Activated naive CD8-positive, alpha-beta T cell treated with anti-CD3 and anti-CD28 coated beads, Interleukin-2, amount 10 ng/mL, durations not matched to agents 7 days and 5 days (primary cell): ENCODE measurements around the gene GOT1. TPM values are rescaled to one million over a fixed set of nuclear protein-coding genes. Genes with fewer than 3 reads are reported as not detected.
A peak's percentile ranks its signal among the peaks of the same experiment; 100 is the strongest.

Source experiments
- ATAC-seq: fragments of 150-1000 bp; cut with Tn5 transposase; one replicate; pipeline ENCODE4 v1.10.0; 2021; ENCODE audit warnings: low read depth, moderate library complexity
- POLR2A ChIA-PET: fragments of 350-600 bp; sonication (Branson Sonifier 250); formaldehyde crosslinking; loops from one replicate; lab custom pipeline; 2021; ENCODE audit warnings: antibody characterized with exemption; lab: Charles Lee
- DNase-seq: peaks from one replicate; pipeline ENCODE4 v3.0.0; 2021
- H3K27ac Mint-ChIP-seq: one replicate; pipeline ENCODE4 v1.8.0; 2022; ENCODE audit warnings: mild to moderate bottlenecking, mixed read lengths
- H3K27me3 Mint-ChIP-seq: one replicate; pipeline ENCODE4 v1.8.0; 2022; ENCODE audit warnings: mild to moderate bottlenecking, moderate library complexity, mixed read lengths
- H3K36me3 Mint-ChIP-seq: one replicate; pipeline ENCODE4 v1.8.0; 2021; ENCODE audit warnings: mild to moderate bottlenecking, mixed read lengths
- H3K4me1 Mint-ChIP-seq: one replicate; pipeline ENCODE4 v1.8.0; 2021; ENCODE audit warnings: mixed read lengths
- H3K4me3 Mint-ChIP-seq: one replicate; pipeline ENCODE4 v1.8.0; 2022; ENCODE audit warnings: mild to moderate bottlenecking, moderate library complexity, mixed read lengths
- H3K9me3 Mint-ChIP-seq: one replicate; pipeline ENCODE4 v1.8.0; 2021; ENCODE audit warnings: mixed read lengths
- total RNA-seq, 2 experiments: library from RNA; stranded (reverse); gene quantifications; one replicate each; pipeline ENCODE4 v1.2.3, GENCODE V29; 2021

GOT1 gene
- total RNA-seq, 2 experiments from 2014 or later: 22.6 to 24.0 TPM

DNA sequence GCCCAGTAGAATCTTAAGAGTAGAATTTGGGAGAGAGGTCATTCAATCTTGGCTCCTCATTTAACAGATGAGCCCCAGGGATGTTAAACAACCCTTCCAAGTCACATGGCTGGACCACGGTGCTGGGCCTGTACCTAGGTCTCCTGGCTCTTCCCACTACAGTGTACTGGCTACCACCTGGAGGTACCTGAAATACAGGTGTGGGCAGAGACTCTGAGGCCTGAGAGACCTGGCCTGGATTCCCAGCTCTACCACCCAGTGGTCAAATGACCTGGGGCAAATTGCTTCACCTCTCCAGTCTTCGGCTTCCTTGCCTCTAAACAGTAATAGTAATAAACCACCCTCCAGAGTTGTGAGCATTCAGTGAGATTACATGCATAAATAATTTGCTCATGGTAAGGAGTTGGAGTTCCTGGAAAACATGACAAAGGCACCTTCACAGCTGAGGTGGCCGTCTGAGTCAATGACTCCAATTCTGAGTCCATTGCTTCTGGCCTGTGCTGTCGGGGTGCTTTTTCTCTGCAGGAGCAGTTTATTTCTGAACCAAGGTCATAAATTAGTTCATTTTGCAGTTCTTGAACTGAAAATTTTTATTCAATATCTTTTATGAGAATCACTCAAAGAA, 2.7 kb downstream of the GOT1 start:
- no peak overlapping the region for H3K27ac Mint-ChIP-seq
- H3K4me3 Mint-ChIP-seq: no peak overlapping the region
- DNase-seq (no peak), ATAC-seq (no peak)
- H3K36me3 Mint-ChIP-seq: peaks cover 6% of the 10 kb centered on the region
- H3K9me3 Mint-ChIP-seq: no peaks in the 10 kb centered on the region
- H3K4me1 Mint-ChIP-seq: peaks cover 24% of the 10 kb centered on the region
- H3K27me3 Mint-ChIP-seq: no peaks in the 10 kb centered on the region
- POLR2A ChIA-PET: no interaction called here

DNA sequence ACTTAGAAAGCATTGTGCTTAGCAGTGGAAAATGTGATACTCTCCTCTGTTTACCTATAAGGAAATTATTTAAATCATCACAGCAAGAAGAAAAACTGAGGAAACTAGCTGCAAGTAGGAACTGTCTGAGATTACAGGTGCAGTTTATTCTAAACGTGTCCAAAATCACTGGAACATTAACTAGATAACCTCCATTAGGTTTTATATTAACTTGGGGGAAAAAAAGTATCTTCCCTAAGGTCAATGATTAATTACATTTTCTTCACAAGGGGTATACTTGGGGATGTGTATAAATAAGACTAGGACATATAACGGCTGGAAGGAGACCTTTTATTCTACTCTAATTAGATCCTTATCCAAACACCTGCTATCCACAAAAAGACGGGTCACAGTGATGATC, 3.7 kb downstream of the GOT1 start:
- ATAC-seq: no peak
- no peaks in the 10 kb centered on the region for H3K27me3 Mint-ChIP-seq
- H3K9me3 Mint-ChIP-seq: no peaks in the 10 kb centered on the region
- H3K27ac Mint-ChIP-seq: no peak overlapping the region
- no peak for DNase-seq
- H3K36me3 Mint-ChIP-seq: peaks cover 6% of the 10 kb centered on the region
- H3K4me1 Mint-ChIP-seq: peaks cover 18% of the 10 kb centered on the region
- POLR2A ChIA-PET: no interaction called here
- H3K4me3 Mint-ChIP-seq: no peak overlapping the region

DNA sequence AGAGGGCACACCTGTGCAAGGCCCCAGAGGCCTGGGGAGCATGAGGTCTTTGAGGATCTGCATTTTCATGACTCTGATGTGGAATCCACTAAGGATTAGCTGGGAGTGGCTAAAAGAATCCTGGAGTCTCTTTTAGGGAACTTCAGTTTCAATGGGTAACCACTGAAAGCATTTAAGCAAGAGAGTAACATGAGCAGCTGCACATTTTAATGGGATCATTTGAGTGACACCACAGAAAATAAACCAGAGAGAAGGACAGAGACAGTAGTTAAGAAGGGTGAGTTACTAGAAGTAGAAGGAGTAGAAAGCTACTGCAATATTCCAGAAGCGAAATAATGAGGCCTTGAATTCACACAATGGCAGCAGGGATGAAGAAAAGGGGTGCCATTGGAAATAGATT, 5.2 kb downstream of the GOT1 start:
- Mint-ChIP-seq H3K9me3 (no peaks in the 10 kb centered on the region), H3K4me1 (peaks cover 15% of the 10 kb centered on the region), H3K36me3 (peaks cover 9% of the 10 kb centered on the region), H3K27me3 (no peaks in the 10 kb centered on the region), H3K27ac (peak overlapping the region; percentile 4), H3K4me3 (no peak overlapping the region)
- no peak for ATAC-seq
- POLR2A ChIA-PET: no interaction called here
- DNase-seq: no peak

DNA sequence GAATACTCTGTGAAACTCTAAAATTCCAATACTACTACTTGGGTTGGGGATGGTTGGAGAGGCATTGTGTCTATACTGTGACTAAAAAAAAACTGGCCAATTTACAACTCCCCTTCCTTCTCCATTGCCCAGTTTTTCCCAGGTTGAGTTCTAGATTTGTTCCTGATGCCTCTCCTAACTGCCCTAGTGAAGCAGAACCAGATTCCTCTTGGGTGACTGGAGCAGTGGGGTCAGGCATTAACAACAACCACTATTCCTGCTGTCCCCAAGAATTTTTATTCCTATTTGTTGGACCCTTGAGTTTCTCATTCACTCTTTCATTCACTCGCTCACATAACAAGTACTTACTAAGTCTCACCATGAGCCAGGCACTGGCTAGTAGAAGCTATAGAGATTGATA, 5.8 kb downstream of the GOT1 start:
- peaks cover 12% of the 10 kb centered on the region for H3K4me1 Mint-ChIP-seq
- no peak overlapping the region for H3K4me3 Mint-ChIP-seq
- POLR2A ChIA-PET: no interaction called here
- no peaks in the 10 kb centered on the region for H3K9me3 Mint-ChIP-seq
- DNase-seq (no peak), ATAC-seq (no peak)
- H3K36me3 Mint-ChIP-seq: peaks cover 11% of the 10 kb centered on the region
- no peak overlapping the region for H3K27ac Mint-ChIP-seq
- no peaks in the 10 kb centered on the region for H3K27me3 Mint-ChIP-seq

DNA sequence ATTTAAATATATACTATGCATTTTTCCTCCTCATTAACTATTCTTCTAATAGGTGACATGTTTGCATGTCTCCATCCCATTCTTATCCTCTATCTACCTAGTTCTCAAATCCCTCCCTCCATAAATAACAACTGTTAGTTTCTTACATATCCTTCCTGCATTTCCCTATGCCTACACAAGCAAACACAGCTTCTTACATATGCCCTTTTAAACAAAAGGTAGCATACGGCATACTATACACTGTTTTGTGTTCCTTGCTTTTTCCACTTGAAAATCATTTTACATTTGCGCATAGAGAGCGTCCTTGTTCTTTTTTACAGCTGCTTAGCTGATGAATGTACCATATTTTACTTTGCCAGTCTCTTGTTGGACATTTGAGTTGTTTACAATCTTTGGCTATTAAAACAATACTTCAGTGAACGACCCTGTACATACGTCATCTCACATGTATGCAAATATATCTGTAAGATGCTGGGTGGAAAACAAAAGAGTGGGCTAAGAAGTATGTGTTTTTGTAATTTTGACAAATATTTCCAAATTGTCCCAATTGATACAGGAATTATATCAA, 7.8 kb downstream of the GOT1 start:
- peaks cover 18% of the 10 kb centered on the region for H3K36me3 Mint-ChIP-seq
- ATAC-seq: no peak

DNA sequence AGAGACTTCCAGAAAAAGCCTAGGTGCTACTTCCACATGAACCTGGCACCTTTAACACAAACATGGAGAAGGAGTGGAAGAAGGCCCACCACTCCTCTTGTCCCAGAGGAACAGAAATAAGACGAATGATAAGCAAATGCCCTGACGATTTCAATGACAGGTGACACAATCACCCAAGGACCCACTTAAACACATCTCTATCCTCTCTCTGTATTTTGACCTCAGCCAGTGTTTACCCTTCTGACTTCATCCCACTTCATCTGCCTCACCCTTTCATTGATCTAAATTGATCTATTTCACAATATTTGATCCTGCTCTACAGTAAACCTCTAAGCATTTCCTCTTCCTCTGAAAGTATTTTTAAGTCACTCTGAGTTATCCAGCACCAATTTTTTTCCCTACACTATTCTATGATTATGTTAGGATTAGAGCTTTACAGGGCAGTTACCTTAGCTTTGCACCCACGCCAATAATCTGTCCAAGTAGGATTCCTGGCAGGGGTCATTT, 9.1 kb downstream of the GOT1 start:
- Mint-ChIP-seq H3K4me3 (no peak overlapping the region), H3K27me3 (no peaks in the 10 kb centered on the region), H3K9me3 (no peaks in the 10 kb centered on the region), H3K27ac (no peak overlapping the region), H3K36me3 (peaks cover 22% of the 10 kb centered on the region), H3K4me1 (peaks cover 2% of the 10 kb centered on the region)
- POLR2A ChIA-PET: no interaction called here
- ATAC-seq (no peak), DNase-seq (no peak)

More for the DNA sequence above, 7.8 kb downstream of the GOT1 start:
- H3K9me3 Mint-ChIP-seq: no peaks in the 10 kb centered on the region
- POLR2A ChIA-PET: no interaction called here
- H3K27ac Mint-ChIP-seq: no peak overlapping the region
- no peaks in the 10 kb centered on the region for H3K27me3 Mint-ChIP-seq
- DNase-seq: no peak
- H3K4me1 Mint-ChIP-seq: peaks cover 2% of the 10 kb centered on the region
- no peak overlapping the region for H3K4me3 Mint-ChIP-seq

DNA sequence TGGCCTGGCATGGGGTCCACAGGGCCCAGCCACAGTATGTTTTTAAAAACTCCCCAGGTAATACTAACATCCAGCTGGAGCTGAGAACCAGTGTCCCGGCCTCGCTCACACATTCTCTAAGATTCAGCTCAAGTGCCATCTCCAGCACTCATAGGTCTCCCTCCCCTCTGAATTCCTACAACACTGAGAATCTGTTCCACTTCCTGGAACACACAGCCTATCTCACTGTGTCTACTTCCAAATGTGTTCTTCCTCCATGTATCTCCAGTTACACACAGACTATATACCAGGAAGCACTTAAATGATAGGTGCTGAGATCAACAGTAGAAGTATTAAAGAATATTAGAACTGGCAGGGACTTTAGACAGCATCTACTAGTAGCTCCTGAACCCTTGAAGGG, 10.7 kb downstream of the GOT1 start:
- DNase-seq: no peak
- peaks cover 2% of the 10 kb centered on the region for H3K4me1 Mint-ChIP-seq
- H3K27ac Mint-ChIP-seq: no peak overlapping the region
- H3K27me3 Mint-ChIP-seq: no peaks in the 10 kb centered on the region
- H3K9me3 Mint-ChIP-seq: no peaks in the 10 kb centered on the region
- H3K4me3 Mint-ChIP-seq: no peak overlapping the region
- ATAC-seq: no peak
- H3K36me3 Mint-ChIP-seq: peaks cover 31% of the 10 kb centered on the region
- POLR2A ChIA-PET: interaction anchor here (0.6 kb wide), 1 partner anchor 148 kb away, joined by 4 read pairs; no protein-coding TSS in a partner anchor

DNA sequence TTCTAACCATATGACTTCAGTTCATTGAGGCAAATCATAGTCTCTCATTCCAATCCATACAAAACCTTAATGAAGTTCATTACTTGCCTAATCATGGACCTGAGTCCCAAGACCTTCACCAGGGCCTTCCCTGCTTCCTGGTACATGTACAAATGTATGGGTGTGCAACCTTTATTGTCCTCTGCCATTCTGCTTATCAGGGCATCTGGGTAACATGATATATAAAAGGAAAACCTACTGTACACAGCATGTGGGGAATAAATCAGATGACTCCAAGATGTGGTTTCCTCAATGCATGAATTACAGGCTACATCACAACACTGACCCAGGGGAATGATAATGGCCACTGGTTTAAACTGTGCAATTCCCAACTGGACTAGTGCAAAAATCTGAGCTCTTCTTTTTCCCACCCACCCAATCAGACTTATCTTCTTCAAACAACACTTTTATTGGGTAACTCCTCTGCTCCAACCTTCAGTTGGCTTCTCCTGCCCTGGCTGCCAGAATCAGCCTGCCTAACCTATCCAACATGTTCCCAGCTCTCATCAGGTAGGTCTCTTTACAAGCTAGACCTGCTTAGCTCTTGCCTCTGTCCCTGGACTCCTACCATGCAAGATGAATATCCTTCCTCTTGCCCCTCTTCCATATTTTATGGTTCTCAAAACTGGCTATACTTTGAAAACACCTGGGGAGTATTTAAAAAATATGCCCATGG, 11.4 kb downstream of the GOT1 start:
- no peaks in the 10 kb centered on the region for H3K9me3 Mint-ChIP-seq
- H3K4me3 Mint-ChIP-seq: no peak overlapping the region
- no peak overlapping the region for H3K27ac Mint-ChIP-seq
- DNase-seq (no peak), ATAC-seq (no peak)
- no peaks in the 10 kb centered on the region for H3K27me3 Mint-ChIP-seq
- H3K36me3 Mint-ChIP-seq: peaks cover 37% of the 10 kb centered on the region
- POLR2A ChIA-PET: interaction anchor here (0.6 kb wide), 1 partner anchor 148 kb away, joined by 4 read pairs; no protein-coding TSS in a partner anchor
- H3K4me1 Mint-ChIP-seq: peaks cover 2% of the 10 kb centered on the region

DNA sequence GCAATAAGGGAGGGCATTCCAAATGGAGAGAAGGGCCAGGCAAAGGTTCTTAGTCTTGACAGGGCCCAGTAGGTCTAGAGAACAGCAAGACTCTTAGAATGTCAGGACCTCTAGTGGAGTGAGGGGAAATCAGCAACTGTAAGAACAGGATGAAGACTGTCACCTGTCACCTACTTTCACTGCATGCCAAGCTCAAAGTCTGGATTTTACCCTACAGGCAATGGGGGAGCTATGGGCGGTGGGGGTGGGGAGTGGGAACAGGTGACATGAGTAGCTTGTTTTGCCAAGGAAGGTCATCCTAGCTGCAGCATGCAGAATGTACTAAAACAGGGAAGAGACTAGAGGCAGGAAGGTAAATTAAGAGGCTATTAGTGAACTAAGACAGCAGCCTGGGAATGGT, 18.3 kb downstream of the GOT1 start:
- peaks cover 24% of the 10 kb centered on the region for H3K36me3 Mint-ChIP-seq
- POLR2A ChIA-PET: interaction anchor here (0.5 to 1.5 kb wide), 3 partner anchors 18 to 350 kb away, joined by 3 to 6 read pairs (median 5); partner anchors contain the start of gene GOT1
- DNase-seq: no peak
- no peak overlapping the region for H3K4me3 Mint-ChIP-seq
- no peaks in the 10 kb centered on the region for H3K9me3 Mint-ChIP-seq
- H3K27ac Mint-ChIP-seq: no peak overlapping the region
- H3K4me1 Mint-ChIP-seq: no peaks in the 10 kb centered on the region
- ATAC-seq: no peak
- no peaks in the 10 kb centered on the region for H3K27me3 Mint-ChIP-seq

DNA sequence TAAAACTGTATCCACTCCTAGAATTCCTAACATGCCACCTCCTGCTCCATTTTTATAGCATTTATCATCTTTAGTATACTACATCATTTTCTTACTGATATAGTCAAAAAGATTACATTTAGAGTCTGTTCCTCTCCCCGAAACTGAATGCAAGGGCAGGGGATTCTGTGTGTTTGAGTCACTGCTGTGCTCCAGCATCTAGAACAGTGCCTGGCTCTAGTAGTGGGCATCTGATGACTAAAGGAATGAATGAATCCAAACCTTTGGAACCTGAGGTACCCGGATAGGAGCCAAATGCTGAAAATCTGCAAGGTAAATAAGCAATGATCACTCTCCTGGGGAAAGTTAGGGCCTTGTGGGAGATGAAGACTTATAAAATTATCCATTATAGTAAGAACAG, 18.9 kb downstream of the GOT1 start:
- Mint-ChIP-seq H3K9me3 (no peaks in the 10 kb centered on the region), H3K27ac (no peak overlapping the region), H3K27me3 (no peaks in the 10 kb centered on the region), H3K4me1 (no peaks in the 10 kb centered on the region), H3K4me3 (no peak overlapping the region), H3K36me3 (peaks cover 24% of the 10 kb centered on the region)
- DNase-seq (no peak), ATAC-seq (no peak)
- POLR2A ChIA-PET: interaction anchor here (0.5 to 1.5 kb wide), 3 partner anchors 19 to 349 kb away, joined by 3 to 6 read pairs (median 5); partner anchors contain the start of gene GOT1

DNA sequence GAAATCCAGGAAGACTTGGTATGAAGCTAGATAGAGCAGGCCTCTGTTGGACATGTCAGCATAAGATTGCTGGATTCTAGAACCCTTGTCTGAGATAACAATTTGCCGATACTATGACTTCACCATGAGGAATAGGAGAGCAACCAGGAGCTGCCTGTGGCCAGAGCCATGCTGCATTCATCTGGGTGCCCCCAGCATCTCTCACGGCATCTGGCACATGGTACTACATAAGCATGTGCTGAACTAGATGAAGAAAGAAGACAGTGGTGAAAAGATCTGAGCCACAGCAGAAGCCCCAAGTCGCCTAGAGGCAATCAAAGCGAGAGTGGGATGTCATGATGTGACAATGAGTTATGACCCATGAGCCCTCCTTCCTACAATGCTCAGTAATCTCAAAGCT, 19.5 kb downstream of the GOT1 start:
- Mint-ChIP-seq H3K36me3 (peaks cover 20% of the 10 kb centered on the region), H3K4me1 (no peaks in the 10 kb centered on the region), H3K27me3 (no peaks in the 10 kb centered on the region), H3K27ac (no peak overlapping the region), H3K4me3 (no peak overlapping the region), H3K9me3 (no peaks in the 10 kb centered on the region)
- ATAC-seq (no peak), DNase-seq (no peak)
- POLR2A ChIA-PET: no interaction called here

DNA sequence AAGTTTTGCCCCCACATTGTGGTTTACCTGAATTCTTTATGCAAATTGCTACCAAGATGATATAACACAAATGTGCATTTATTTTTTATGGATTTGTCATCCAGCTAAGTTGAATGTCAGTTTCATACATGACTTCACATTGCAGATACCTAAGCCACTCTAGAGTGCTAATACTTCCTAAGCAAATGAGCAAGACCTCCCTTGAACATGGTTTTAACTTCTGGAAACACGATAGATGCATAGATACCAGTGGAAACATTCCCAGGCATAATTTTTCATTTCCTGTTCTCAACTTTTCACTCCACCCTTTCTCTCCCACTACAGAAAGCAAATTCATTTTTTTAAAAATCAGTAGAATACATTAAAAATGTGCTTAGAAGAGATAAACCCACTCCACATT, 20.3 kb downstream of the GOT1 start:
- Mint-ChIP-seq H3K4me3 (no peak overlapping the region), H3K36me3 (peaks cover 22% of the 10 kb centered on the region), H3K9me3 (no peaks in the 10 kb centered on the region), H3K4me1 (no peaks in the 10 kb centered on the region), H3K27me3 (no peaks in the 10 kb centered on the region), H3K27ac (no peak overlapping the region)
- POLR2A ChIA-PET: no interaction called here
- DNase-seq (no peak), ATAC-seq (no peak)

DNA sequence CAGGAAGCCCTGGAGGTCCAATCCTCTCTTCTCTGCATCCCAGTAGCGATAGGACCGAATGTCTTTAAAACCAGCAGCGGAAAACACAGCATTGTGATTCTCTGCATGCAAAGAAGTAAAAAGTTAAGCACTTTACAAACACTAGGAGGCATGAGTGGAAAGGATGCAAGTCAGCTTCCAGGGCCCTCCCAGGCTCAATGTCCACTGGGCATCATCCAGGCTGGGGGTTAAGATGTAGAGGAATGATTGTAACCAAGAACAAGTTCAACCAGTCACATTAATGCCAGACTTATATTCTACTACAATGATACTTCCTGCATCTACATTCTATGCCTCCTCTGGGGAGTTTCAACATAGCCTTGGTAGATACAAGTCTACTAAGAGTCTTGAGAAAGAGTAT, 24.3 kb downstream of the GOT1 start:
- Mint-ChIP-seq H3K27me3 (no peaks in the 10 kb centered on the region), H3K27ac (no peak overlapping the region), H3K36me3 (peaks cover 8% of the 10 kb centered on the region), H3K4me1 (no peaks in the 10 kb centered on the region), H3K9me3 (no peaks in the 10 kb centered on the region), H3K4me3 (no peak overlapping the region)
- DNase-seq (no peak), ATAC-seq (no peak)
- POLR2A ChIA-PET: no interaction called here
